ENCODE data around the gene F2RL3.

DNA sequence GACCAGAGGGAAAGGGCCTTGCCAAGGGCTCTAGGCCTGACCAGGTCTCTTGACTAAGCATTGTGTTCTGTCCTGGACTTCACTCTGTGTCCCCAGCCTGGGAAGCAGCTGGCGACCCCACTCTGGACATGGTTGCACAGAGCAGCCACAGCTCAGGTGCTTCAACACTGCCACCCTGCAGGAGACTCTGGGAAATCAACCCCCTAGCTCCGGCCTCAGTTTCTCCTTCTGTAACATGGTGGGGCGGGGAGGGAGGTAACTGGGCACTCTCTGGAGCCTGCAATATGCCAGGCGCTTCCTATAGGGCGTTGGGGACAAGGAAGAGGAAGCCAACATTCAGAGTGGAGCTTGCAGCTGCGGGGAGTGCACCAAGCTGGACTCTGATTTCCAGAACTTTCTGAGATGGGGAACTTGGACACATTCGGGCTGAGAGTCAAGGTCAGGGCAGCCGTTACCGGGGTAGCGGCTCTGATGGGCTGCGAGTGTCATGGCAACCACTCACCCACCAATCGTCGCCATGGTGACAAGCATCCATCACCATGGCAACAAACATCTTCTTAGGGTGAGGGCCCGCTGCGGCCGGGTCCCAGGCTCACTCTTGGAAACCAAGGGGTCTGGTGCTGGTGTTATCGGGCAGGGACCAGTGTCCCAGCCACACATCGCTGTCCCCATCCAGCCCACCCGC lies 12.8 kb downstream of the F2RL3 start:
- TF ChIP-seq, protein P1, sequence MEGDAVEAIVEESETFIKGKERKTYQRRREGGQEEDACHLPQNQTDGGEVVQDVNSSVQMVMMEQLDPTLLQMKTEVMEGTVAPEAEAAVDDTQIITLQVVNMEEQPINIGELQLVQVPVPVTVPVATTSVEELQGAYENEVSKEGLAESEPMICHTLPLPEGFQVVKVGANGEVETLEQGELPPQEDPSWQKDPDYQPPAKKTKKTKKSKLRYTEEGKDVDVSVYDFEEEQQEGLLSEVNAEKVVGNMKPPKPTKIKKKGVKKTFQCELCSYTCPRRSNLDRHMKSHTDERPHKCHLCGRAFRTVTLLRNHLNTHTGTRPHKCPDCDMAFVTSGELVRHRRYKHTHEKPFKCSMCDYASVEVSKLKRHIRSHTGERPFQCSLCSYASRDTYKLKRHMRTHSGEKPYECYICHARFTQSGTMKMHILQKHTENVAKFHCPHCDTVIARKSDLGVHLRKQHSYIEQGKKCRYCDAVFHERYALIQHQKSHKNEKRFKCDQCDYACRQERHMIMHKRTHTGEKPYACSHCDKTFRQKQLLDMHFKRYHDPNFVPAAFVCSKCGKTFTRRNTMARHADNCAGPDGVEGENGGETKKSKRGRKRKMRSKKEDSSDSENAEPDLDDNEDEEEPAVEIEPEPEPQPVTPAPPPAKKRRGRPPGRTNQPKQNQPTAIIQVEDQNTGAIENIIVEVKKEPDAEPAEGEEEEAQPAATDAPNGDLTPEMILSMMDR (IDR thresholded peaks at IDR 0.05) = no peak
- TF ChIP-seq POLR2A (IDR thresholded peaks at IDR 0.05) (no peak), POLR2AphosphoS5 (IDR thresholded peaks at IDR 0.05) (no peak)
